ENCODE measurements around the gene AGPAT4.
A peak's percentile ranks its signal among the peaks of the same experiment; 100 is the strongest.

The AGPAT4 gene

DNA sequence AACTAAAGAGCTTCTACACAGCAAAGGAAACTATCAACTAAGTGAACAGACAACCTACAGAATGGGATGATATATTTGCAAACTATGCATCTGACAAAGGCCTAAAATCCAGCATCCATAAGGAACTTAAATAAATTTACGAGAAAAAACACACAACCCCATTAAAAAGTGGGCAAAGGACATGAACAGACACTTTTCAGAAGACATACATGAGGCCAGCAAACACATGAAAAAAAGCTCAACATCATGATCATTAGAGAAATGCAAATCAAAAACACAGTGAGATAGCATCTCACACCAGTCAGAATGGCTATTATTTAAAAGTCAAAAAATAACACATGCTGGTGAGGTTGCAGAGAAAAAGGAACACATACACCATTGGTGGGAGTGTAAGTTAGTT is 24.5 kb downstream of the AGPAT4 start:
- H3K27ac ChIP-seq (ENCODE audit: insufficient read depth in 1 of 2, low read depth in 1 of 2, low read length in 2 of 2, poor library complexity in 1 of 2, severe bottlenecking in 2 of 2): no peak overlapping the region
- H3K9me3 ChIP-seq (ENCODE audit: control extremely low read depth in 1 of 5, control insufficient read depth in 4 of 5, insufficient read depth in 2 of 5, low read depth in 1 of 5, low read length in 4 of 5): peaks cover 0 to 5% (median 0%) of the 10 kb centered on the region in 5 experiments
- H3K4me3 ChIP-seq (ENCODE audit: control insufficient read depth in 1 of 7, extremely low read depth in 1 of 7, insufficient read depth in 4 of 7, low read depth in 2 of 7, low read length in 6 of 7): no peak overlapping the region
- WGBS (ENCODE audit: insufficient coverage): no CpG with 5 or more reads among the region's 1 CpG
- peaks cover 0 to 7% (median 3%) of the 10 kb centered on the region in 4 experiments for H3K36me3 ChIP-seq (ENCODE audit: control insufficient read depth in 4 of 4, insufficient read depth in 4 of 4, low read length in 3 of 4)
- ChIA-PET CTCF (interaction anchor here (1.2 to 1.8 kb wide), 4 partner anchors 12 to 97 kb away, joined by 3 to 6 read pairs (median 4); no protein-coding TSS in a partner anchor), POLR2A (no interaction called here)
- no peaks in the 10 kb centered on the region for H3K4me1 ChIP-seq (ENCODE audit: control extremely low read depth in 1 of 4, control insufficient read depth in 4 of 4, insufficient read depth in 4 of 4, low read length in 3 of 4)
- no peak for DNase-seq
- no peaks in the 10 kb centered on the region for H3K27me3 ChIP-seq (replicated peaks in 2 of 5; ENCODE audit: control insufficient read depth in 4 of 5, insufficient read depth in 5 of 5, low read length in 4 of 5)

- H3K4me3 ChIP-seq (ENCODE audit: control insufficient read depth in 1 of 7, extremely low read depth in 1 of 7, insufficient read depth in 4 of 7, low read depth in 2 of 7, low read length in 6 of 7): no peak overlapping the region
- no peak for DNase-seq
- no peaks in the 10 kb centered on the region for H3K27me3 ChIP-seq (replicated peaks in 2 of 5; ENCODE audit: control insufficient read depth in 4 of 5, insufficient read depth in 5 of 5, low read length in 4 of 5)
- WGBS (ENCODE audit: insufficient coverage): 100% methylated on average over 1 of the region's 2 CpGs
- no peak overlapping the region for H3K27ac ChIP-seq (ENCODE audit: insufficient read depth in 1 of 2, low read depth in 1 of 2, low read length in 2 of 2, poor library complexity in 1 of 2, severe bottlenecking in 2 of 2)
- H3K4me1 ChIP-seq (ENCODE audit: control extremely low read depth in 1 of 4, control insufficient read depth in 4 of 4, insufficient read depth in 4 of 4, low read length in 3 of 4): peaks cover 0 to 7% (median 5%) of the 10 kb centered on the region in 4 experiments
- ChIA-PET POLR2A (no interaction called here), CTCF (no interaction called here)
- peaks cover 0 to 5% (median 0%) of the 10 kb centered on the region in 5 experiments for H3K9me3 ChIP-seq (ENCODE audit: control extremely low read depth in 1 of 5, control insufficient read depth in 4 of 5, insufficient read depth in 2 of 5, low read depth in 1 of 5, low read length in 4 of 5)
- H3K36me3 ChIP-seq (ENCODE audit: control insufficient read depth in 4 of 4, insufficient read depth in 4 of 4, low read length in 3 of 4): peaks cover 0 to 5% (median 2%) of the 10 kb centered on the region in 4 experiments
These were observed 27.1 kb downstream of the AGPAT4 start for GRCh38 chr6:161246725-161247124.

GRCh38 chr6:161245363-161245762 is 28.5 kb downstream of the AGPAT4 start:
- WGBS (ENCODE audit: insufficient coverage): 98% methylated on average over 5 of the region's 6 CpGs
- Histone ChIP-seq H3K27me3 (replicated peaks in 2 of 5; ENCODE audit: control insufficient read depth in 4 of 5, insufficient read depth in 5 of 5, low read length in 4 of 5) (no peaks in the 10 kb centered on the region), H3K36me3 (ENCODE audit: control insufficient read depth in 4 of 4, insufficient read depth in 4 of 4, low read length in 3 of 4) (peaks cover 0 to 5% (median 0%) of the 10 kb centered on the region in 4 experiments), H3K4me1 (ENCODE audit: control extremely low read depth in 1 of 4, control insufficient read depth in 4 of 4, insufficient read depth in 4 of 4, low read length in 3 of 4) (peaks cover 0 to 7% (median 5%) of the 10 kb centered on the region in 4 experiments), H3K27ac (ENCODE audit: insufficient read depth in 1 of 2, low read depth in 1 of 2, low read length in 2 of 2, poor library complexity in 1 of 2, severe bottlenecking in 2 of 2) (no peak overlapping the region), H3K4me3 (ENCODE audit: control insufficient read depth in 1 of 7, extremely low read depth in 1 of 7, insufficient read depth in 4 of 7, low read depth in 2 of 7, low read length in 6 of 7) (no peak overlapping the region), H3K9me3 (ENCODE audit: control extremely low read depth in 1 of 5, control insufficient read depth in 4 of 5, insufficient read depth in 2 of 5, low read depth in 1 of 5, low read length in 4 of 5) (peaks cover 0 to 5% (median 0%) of the 10 kb centered on the region in 5 experiments)
- ChIA-PET CTCF (interaction anchor here (1.2 to 1.4 kb wide), 2 partner anchors 13 to 24 kb away, joined by 3 read pairs; no protein-coding TSS in a partner anchor), POLR2A (no interaction called here)
- DNase-seq: no peak

DNA sequence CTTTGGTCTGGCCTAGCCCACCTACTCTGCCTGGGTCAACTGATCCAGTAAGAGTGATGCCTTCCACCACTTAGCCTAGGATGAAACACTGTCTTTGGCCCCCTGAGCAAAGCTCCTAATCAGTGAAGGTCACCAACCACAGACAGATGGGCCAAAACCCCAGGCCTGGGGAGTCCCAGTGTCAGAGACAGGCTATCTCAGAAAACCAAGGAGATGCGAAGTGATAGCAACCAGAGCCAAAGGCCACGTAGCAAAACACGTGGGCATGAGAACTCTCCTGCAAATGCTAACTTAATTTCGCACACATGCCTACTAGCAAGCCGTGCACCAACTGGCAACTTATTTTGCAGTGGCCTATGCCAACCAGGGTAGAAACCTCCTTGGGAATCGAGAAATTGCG is 29.1 kb downstream of the AGPAT4 start:
- Histone ChIP-seq H3K36me3 (ENCODE audit: control insufficient read depth in 4 of 4, insufficient read depth in 4 of 4, low read length in 3 of 4) (peaks cover 0 to 5% (median 0%) of the 10 kb centered on the region in 4 experiments), H3K4me1 (ENCODE audit: control extremely low read depth in 1 of 4, control insufficient read depth in 4 of 4, insufficient read depth in 4 of 4, low read length in 3 of 4) (peaks cover 0 to 7% (median 5%) of the 10 kb centered on the region in 4 experiments), H3K27ac (ENCODE audit: insufficient read depth in 1 of 2, low read depth in 1 of 2, low read length in 2 of 2, poor library complexity in 1 of 2, severe bottlenecking in 2 of 2) (no peak overlapping the region), H3K27me3 (replicated peaks in 2 of 5; ENCODE audit: control insufficient read depth in 4 of 5, insufficient read depth in 5 of 5, low read length in 4 of 5) (no peaks in the 10 kb centered on the region), H3K4me3 (ENCODE audit: control insufficient read depth in 1 of 7, extremely low read depth in 1 of 7, insufficient read depth in 4 of 7, low read depth in 2 of 7, low read length in 6 of 7) (no peak overlapping the region), H3K9me3 (ENCODE audit: control extremely low read depth in 1 of 5, control insufficient read depth in 4 of 5, insufficient read depth in 2 of 5, low read depth in 1 of 5, low read length in 4 of 5) (peaks cover 0 to 3% (median 0%) of the 10 kb centered on the region in 5 experiments)
- no peak for DNase-seq
- 94% methylated on average over 7 of the region's 7 CpGs for WGBS (ENCODE audit: insufficient coverage)
- ChIA-PET POLR2A (no interaction called here), CTCF (interaction anchor here (1.4 kb wide), 1 partner anchor 14 kb away, joined by 3 read pairs; no protein-coding TSS in a partner anchor)

- ChIA-PET POLR2A (interaction anchor here (0.7 kb wide), 1 partner anchor 14 kb away, joined by 3 read pairs; no protein-coding TSS in a partner anchor), CTCF (interaction anchor here (0.7 to 1.6 kb wide), 5 partner anchors 9 to 25 kb away, joined by 3 to 4 read pairs (median 3); no protein-coding TSS in a partner anchor)
- H3K4me3 ChIP-seq (ENCODE audit: control insufficient read depth in 1 of 7, extremely low read depth in 1 of 7, insufficient read depth in 4 of 7, low read depth in 2 of 7, low read length in 6 of 7): no peak overlapping the region
- H3K9me3 ChIP-seq (ENCODE audit: control extremely low read depth in 1 of 5, control insufficient read depth in 4 of 5, insufficient read depth in 2 of 5, low read depth in 1 of 5, low read length in 4 of 5): peaks cover 0 to 1% (median 0%) of the 10 kb centered on the region in 5 experiments
- WGBS (ENCODE audit: insufficient coverage): 91% methylated on average over 18 of the region's 28 CpGs
- peaks cover 0 to 7% (median 5%) of the 10 kb centered on the region in 4 experiments for H3K4me1 ChIP-seq (ENCODE audit: control extremely low read depth in 1 of 4, control insufficient read depth in 4 of 4, insufficient read depth in 4 of 4, low read length in 3 of 4)
- H3K27me3 ChIP-seq (replicated peaks in 2 of 5; ENCODE audit: control insufficient read depth in 4 of 5, insufficient read depth in 5 of 5, low read length in 4 of 5): no peaks in the 10 kb centered on the region
- H3K36me3 ChIP-seq (ENCODE audit: control insufficient read depth in 4 of 4, insufficient read depth in 4 of 4, low read length in 3 of 4): peaks cover 0 to 10% (median 4%) of the 10 kb centered on the region in 4 experiments
- DNase-seq: peak; percentile 59 to 78 (median 75)
- H3K27ac ChIP-seq (ENCODE audit: insufficient read depth in 1 of 2, low read depth in 1 of 2, low read length in 2 of 2, poor library complexity in 1 of 2, severe bottlenecking in 2 of 2): no peak overlapping the region
These were observed 30.8 kb downstream of the AGPAT4 start for GRCh38 chr6:161242779-161243693.

- Histone ChIP-seq H3K4me3 (ENCODE audit: control insufficient read depth in 1 of 7, extremely low read depth in 1 of 7, insufficient read depth in 4 of 7, low read depth in 2 of 7, low read length in 6 of 7) (no peak overlapping the region), H3K36me3 (ENCODE audit: control insufficient read depth in 4 of 4, insufficient read depth in 4 of 4, low read length in 3 of 4) (peaks cover 0 to 10% (median 5%) of the 10 kb centered on the region in 4 experiments), H3K9me3 (ENCODE audit: control extremely low read depth in 1 of 5, control insufficient read depth in 4 of 5, insufficient read depth in 2 of 5, low read depth in 1 of 5, low read length in 4 of 5) (peaks cover 0 to 1% (median 0%) of the 10 kb centered on the region in 5 experiments), H3K4me1 (ENCODE audit: control extremely low read depth in 1 of 4, control insufficient read depth in 4 of 4, insufficient read depth in 4 of 4, low read length in 3 of 4) (peaks cover 0 to 7% (median 5%) of the 10 kb centered on the region in 4 experiments), H3K27ac (ENCODE audit: insufficient read depth in 1 of 2, low read depth in 1 of 2, low read length in 2 of 2, poor library complexity in 1 of 2, severe bottlenecking in 2 of 2) (no peak overlapping the region), H3K27me3 (replicated peaks in 2 of 5; ENCODE audit: control insufficient read depth in 4 of 5, insufficient read depth in 5 of 5, low read length in 4 of 5) (no peaks in the 10 kb centered on the region)
- no peak for DNase-seq
- POLR2A ChIA-PET: no interaction called here
- CTCF ChIA-PET: interaction anchor here (1.1 to 1.6 kb wide), 4 partner anchors 9 to 24 kb away, joined by 3 to 5 read pairs (median 4); no protein-coding TSS in a partner anchor
- 96% methylated on average over 6 of the region's 10 CpGs for WGBS (ENCODE audit: insufficient coverage)
These were observed 31.7 kb downstream of the AGPAT4 start for GRCh38 chr6:161242113-161242512.
